ENCODE data around the gene ANAPC7.
"Not testable (repeated sequence)": the region's sequence is repeated elsewhere in the genome, so short reads cannot be mapped to it uniquely, and the experiment has no call there.

ANAPC7 gene

DNA sequence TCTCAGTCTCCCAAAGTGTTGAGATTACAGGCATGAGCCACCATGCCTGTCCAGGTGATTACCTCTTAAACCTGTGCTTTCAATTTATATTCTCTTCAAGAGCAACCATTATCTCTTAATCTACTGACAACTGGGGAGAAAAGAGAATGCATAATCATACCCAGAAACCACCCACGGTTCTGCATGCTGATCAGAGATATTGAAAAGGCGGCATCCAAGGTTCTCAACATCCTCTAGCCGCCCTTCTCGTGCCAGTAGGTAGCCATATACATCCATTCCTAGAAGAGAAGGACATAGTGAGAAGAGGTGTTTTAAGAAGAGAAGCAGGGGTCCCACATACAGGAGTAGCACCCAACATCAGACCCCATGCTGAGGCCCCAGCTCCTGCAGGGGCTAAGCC, 20.8 kb downstream of the ANAPC7 start:
- no peak overlapping the region for H3K27ac ChIP-seq
- no peak for TF ChIP-seq ZFX (IDR thresholded peaks at IDR 0.05; ENCODE audit: borderline replicate concordance)
- TF ChIP-seq, protein P1, sequence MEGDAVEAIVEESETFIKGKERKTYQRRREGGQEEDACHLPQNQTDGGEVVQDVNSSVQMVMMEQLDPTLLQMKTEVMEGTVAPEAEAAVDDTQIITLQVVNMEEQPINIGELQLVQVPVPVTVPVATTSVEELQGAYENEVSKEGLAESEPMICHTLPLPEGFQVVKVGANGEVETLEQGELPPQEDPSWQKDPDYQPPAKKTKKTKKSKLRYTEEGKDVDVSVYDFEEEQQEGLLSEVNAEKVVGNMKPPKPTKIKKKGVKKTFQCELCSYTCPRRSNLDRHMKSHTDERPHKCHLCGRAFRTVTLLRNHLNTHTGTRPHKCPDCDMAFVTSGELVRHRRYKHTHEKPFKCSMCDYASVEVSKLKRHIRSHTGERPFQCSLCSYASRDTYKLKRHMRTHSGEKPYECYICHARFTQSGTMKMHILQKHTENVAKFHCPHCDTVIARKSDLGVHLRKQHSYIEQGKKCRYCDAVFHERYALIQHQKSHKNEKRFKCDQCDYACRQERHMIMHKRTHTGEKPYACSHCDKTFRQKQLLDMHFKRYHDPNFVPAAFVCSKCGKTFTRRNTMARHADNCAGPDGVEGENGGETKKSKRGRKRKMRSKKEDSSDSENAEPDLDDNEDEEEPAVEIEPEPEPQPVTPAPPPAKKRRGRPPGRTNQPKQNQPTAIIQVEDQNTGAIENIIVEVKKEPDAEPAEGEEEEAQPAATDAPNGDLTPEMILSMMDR (IDR thresholded peaks at IDR 0.05): no peak

DNA sequence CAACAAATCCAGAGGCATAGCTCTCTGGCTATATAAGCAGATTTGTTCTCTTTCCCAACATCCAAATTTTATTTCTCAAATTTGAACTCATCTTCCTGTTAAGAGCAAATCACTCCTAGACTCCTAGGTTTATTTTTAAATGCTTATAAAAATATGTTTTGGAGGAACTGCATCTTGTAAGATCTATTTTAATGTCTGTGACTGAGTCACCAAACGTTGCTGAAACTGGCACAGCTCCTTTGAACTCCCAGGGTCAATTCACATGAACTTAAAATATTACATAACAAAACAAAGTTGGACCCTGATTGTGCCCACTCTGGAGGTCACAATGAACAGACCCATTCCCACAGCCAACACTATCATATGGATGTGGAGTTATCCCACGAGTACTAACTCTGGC, 23.9 kb downstream of the ANAPC7 start:
- H3K27ac ChIP-seq: no peak overlapping the region
- TF ChIP-seq, protein P1 (IDR thresholded peaks at IDR 0.05): no peak
- TF ChIP-seq ZFX (IDR thresholded peaks at IDR 0.05; ENCODE audit: borderline replicate concordance): no peak

DNA sequence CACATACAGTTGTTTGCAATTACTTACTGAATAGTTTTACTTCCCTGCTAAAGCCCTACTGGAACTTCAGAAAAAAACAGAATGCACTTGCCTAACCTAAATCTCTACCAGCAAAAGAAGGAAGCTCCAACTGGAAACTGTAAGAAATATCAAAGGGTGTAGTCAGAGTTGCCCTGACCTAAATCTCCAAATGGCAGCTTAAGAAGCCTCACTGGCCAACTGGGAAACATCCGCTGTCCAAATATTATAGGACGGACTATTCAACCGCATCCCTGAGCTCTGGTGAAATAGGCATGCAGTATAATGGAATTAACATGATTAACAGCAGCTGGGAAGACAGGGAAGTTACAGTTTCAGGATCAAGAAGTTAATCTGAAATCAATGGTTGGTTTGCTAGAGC, 24.3 kb downstream of the ANAPC7 start:
- no peak overlapping the region for H3K27ac ChIP-seq
- TF ChIP-seq, protein P1 (IDR thresholded peaks at IDR 0.05): no peak
- TF ChIP-seq ZFX (IDR thresholded peaks at IDR 0.05; ENCODE audit: borderline replicate concordance): no peak

DNA sequence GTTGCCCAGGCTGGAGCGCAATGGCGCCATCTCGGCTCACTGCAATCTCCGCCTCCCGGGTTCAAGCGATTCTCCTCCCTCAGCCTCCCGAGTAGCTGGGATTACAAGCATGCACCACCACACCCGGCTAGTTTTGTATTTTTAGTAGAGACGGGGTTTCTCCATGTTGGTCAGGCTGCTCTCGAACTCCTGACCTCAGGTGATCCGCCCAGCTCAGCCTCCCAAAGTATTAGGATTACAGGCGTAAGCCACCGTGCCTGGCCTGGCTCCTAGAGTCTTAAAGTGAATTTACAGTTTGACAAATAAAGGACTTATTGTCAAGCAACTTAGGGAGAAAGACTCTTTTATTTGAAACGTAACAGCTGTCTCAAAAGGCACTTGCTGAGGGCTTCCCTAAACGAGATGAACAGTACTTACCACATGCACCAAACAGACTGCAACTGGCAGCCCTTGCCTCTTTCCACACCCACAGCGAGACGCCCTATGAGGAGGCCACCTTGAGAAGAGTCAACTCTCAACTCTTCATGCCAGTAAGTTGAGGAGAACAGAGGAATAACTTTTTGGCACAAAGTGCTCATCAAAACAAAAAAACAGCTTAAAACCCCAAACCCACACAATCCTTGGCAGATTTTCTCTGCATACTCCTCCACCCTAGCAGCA, 25.2 kb downstream of the ANAPC7 start:
- H3K27ac ChIP-seq: not testable (repeated sequence)

DNA sequence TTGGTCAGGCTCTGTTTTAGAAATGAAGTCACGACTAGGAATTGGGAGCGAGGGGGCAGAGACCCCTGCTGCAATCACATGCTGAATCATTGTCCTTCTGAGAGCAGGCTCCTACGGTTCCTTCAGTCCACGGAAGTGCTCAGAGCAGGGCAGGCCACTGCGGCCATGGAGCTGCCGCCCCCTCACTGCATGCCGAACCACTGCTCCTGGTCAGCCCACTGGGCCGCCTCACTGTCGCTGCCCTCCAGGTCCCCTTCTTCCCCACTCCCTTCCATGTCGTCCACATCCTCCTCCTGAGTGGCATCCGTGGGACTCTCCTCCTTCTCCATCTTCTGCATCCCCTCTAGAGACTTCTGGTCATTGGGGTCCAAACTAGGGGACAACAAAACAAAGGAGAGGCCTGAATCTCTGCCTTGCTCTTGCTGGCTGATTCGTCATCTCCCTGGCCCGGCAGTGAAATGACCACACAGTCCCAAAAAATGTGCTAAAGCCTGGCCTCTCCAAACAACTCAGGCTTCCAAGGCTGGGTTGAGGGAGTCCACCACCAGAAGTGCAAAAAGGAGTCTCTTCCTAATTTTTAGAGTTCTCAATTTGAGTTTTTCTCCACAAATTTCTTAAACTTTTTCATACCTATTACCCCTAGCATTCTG, 29.4 kb downstream of the ANAPC7 start:
- TF ChIP-seq, protein P1 (IDR thresholded peaks at IDR 0.05): no peak
- no peak for TF ChIP-seq ZFX (IDR thresholded peaks at IDR 0.05; ENCODE audit: borderline replicate concordance)
- H3K27ac ChIP-seq: no peak overlapping the region

DNA sequence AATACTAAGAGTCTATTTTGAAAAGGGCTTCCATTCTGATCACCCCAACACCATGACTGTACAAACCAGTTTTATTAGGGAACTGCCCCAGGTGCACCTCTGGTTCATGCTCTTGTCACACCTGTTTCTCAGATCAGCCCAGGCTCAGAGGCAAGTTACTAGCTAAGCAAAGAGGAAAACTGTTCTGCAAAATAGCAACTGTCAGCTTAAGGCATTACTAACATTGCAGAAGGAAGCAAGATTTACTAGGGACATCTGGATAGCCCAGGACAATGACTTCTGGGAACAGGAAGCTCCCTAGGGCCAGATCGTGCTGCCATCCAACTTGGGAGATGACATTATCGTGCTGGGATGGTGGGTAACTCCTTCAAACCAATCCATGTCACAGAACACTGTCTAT, 30.1 kb downstream of the ANAPC7 start:
- peak overlapping the region; percentile 17; the same call in 1 of the 2 replicates for H3K27ac ChIP-seq
- TF ChIP-seq, protein P1 (IDR thresholded peaks at IDR 0.05): no peak
- no peak for TF ChIP-seq ZFX (IDR thresholded peaks at IDR 0.05; ENCODE audit: borderline replicate concordance)

DNA sequence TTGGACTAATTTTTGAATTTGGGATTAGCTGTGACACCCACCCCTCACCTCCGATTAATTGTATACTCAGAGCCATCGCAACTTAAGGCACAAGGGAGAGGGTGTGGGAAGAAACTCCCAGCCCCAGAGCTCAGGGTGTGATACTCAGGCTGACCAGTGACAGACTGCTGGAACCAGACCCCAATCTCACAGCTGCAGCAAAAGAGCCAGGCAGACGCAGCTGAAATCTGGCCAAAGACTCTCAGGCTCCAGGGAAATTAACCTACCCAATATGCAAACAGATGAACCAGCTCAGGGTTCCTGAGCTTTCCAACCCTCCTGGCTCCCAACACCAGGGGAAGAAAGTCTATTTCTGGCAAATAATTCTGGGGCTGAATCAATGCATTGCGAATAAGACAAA, 30.5 kb downstream of the ANAPC7 start:
- no peak for TF ChIP-seq ZFX (IDR thresholded peaks at IDR 0.05; ENCODE audit: borderline replicate concordance)
- TF ChIP-seq, protein P1 (IDR thresholded peaks at IDR 0.05): no peak
- H3K27ac ChIP-seq: peak overlapping the region; percentile 17; the same call in 1 of the 2 replicates
